HG02870 (cell line): ENCODE measurements around the gene IGFL4.

Experiments used
- ATAC-seq: cut with Tn5 transposase; IDR thresholded peaks from one replicate; pipeline ENCODE4 v1.9.1; 2021; ENCODE audit warnings: mild to moderate bottlenecking, moderate library complexity; ENCODE audit not compliant: unreplicated experiment

The IGFL4 gene

DNA sequence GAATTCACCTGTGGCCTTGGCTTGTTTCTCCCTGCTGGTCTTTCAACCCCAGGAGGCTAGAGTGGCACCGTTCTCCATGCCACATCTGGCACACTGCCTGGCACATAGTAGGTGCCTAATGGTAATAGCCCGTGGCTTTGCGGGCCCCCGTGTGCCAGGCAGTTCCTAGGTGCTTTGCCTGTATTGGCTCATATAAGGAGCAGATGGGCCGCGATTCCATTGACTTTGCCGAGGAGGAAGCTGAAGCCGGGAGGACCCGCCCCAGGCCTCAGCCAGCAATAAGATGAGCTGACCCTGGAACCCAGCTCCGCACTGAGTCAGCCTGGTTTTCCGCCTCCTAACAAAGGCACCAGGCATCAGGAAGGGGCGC lies 18.8 kb downstream of the IGFL4 start:
- ATAC-seq = no peak

DNA sequence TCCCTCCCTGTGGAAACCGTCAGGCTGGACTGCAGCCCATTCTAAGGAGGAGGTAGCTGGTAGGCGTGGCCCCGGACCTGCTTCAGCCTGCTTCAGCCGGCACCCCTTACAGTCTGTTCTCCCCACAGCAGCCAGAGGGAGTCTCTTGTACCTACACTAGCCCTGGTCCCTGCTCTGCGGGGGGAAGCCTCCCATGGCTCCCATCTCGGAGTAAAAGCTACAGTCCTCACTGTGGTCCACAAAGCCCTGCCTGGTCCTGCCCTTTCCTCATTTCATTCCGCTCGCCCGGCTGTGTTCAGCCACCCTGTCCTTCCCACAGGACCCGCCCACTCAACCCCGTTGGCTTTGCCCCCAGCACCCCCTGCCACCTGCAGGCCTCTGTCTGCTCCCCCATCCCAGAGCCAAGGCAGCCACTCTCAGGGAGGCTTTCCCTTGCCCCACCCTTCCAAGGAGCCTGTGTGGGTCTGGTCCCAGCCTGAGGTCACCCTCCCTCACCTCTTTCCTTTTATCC lies 19.2 kb downstream of the IGFL4 start:
- ATAC-seq = no peak

DNA sequence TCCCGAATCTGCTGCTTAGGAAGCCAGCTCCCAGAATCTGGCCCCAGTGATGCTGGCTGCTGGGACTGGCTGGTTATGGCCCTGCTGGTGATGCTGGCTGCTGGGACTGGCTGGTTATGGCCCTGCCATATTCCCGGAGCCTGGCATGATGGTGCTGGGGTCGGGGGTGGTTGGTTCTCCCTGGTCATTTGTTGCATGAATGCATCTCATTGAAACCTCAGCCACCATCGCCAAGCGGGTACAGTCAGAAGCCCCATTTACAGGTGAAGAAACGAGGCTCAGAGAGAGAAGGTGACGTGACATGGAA lies 20.0 kb downstream of the IGFL4 start:
- ATAC-seq = no peak

DNA sequence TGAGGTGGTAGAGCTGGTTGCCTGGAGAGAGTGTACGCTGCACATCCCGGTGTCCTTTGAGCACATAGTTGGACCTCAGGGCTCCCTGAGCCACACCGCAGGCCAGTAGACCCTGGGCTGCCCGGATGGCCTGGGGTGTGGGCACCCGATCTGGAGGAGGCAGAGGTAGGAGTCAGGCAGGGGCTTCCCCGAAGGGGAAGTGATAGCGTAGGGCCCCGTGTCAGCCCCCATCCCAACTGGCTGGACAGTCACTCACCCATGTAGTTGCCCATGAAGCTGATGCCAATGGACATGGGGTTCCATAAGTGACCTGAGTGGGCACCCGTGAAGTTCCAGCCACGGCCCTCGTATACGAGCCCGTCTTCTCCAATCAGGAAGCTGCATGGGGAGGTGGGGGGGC lies 21.5 kb downstream of the IGFL4 start:
- ATAC-seq = no peak

DNA sequence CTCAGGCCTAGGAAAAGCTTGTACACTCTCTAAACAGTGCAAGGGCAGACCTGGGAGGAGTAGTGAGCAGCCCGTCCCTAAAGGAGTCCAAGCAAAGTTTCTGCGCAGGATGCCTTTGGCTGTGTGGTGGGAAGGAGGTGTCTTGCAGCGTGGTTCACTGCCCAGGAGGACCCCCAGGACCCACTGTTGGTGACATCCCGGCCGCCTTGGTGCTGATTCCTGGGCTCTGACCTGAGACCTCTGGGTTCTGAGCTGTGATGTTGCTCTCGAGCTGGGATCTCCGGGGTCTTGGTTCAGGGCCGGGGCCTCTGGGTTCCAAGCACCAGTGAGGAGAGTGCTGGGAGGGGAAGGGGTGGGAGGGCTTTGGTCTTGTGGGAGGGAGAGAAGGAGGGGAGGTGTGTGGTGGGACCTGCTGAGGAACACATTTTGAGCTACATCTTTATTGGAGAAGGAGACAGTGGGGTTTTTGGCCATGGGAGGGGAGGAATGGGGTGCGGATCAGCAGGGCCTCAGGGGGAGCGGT lies 22.0 kb downstream of the IGFL4 start:
- ATAC-seq = no peak

DNA sequence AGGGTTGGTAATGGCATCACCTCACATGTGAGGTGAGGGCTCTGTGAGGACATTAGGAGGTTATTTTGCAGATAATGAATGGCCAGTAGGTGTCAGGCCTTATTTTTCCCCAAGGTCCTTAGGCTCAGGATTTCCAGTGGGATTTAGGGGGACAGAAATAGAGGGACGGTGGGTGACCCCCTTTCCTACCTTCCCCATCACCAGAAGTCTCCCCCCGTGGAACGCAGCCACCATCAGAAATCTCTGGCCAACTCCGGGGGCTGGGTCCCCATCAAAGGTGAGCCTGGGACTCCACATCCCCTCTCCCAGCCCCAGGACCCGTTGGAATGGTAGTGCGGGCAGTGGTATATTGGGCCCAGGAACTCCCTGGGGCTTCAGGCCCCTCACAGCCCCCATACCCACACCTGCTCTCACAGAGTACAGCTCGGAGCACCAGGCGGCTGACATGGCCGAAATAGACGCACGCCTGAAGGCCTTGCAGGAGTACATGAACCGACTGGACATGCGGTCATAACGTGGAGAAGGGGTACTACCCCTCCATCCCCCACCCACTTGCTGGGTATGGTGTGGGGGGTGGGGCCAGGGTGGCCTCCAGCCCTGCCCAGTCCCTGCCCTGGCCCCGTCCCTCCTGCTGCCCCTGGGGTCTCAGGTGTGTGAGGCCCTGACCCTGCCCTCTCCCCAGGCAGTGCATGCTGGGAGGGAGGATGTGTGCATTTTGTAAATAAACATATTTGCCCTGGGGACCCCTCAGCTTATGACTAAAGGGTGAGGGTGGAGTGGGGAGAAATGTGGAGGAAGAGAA lies 22.7 kb downstream of the IGFL4 start:
- ATAC-seq = no peak

DNA sequence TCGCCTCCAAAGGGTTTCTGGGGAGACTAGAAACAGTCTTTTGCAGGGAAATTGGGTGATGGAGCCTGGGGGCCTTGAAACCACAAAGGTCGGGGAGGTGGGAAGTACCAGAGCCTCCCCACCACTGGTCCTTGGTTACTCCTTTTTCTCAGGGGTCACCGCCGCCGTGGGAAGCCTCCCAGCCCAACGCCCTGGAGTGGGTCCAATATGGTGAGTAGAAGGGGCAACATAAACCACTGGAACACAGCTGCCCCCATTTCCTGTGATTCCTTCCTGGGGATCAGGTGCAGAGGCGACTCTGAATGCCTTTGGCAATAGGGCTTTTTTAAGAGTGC lies 23.7 kb downstream of the IGFL4 start:
- ATAC-seq = no peak

DNA sequence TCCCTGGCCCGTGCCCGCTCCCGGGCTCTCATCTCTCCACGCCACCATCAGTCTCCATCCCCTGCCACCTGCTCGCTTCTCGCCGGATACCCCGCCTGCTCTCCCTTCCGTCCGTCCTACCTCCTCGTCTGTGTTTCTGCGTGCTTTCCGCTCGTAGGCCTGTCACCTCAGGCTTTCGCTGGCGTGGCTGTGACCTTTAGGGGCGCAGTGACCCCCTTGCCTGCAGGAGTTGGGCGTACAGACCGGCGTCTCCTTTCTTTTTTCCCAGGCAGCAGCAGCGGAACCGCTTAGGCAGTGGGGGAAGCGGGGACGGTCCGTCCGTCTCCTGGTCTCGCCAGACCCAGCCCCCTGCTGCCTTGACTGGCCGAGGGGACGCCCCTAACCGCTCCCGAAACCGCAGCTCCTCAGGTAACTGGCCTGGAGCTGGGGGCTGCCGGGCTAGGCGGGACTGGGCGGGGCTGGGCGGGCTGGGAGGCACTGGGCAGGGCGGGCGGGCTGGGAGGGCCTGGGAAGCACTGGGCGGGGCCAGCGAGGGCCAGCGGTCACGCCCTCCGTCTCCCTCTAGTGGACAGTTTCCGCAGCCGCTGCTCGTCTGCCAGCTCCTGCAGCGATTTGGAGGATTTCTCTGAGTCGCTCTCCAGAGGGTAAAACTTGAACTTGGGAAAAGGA lies 24.2 kb downstream of the IGFL4 start:
- ATAC-seq = peak; percentile 35

DNA sequence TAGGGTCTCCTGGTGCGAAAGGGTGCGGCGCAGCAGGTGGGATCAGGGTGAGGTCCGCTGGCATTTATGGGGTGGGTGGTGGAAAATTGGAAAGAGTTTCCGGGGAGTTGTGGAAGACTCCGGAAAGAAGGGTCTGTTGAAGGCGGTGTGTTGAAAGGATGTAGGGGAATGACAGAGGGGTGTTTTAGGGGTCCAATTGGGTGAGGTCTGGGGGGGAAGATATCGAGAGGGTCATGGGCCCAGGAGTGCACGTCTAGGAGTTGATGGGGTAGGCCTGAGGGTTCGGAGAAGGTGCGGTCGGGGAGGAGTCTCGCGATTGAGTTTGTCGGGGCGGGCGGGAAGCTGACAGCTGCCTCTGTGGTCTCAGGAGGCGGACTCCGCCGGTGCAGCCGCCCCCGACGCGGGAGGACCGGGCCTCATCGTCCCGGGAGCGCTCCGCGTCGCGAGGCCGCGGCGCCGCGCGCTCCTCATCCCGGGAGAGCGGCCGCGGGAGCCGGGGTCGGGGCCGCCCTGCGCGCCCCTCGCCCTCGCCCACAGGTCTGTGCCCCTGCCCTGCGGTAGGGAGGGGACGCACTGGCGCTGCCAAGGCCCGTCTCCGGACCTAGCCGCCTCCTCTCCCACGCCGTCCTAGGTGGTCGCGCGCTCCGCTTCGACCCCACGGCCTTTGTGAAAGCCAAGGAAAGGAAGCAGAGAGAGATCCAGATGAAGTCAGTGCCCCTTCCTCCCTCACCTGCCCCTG lies 24.9 kb downstream of the IGFL4 start:
- no peak for ATAC-seq

DNA sequence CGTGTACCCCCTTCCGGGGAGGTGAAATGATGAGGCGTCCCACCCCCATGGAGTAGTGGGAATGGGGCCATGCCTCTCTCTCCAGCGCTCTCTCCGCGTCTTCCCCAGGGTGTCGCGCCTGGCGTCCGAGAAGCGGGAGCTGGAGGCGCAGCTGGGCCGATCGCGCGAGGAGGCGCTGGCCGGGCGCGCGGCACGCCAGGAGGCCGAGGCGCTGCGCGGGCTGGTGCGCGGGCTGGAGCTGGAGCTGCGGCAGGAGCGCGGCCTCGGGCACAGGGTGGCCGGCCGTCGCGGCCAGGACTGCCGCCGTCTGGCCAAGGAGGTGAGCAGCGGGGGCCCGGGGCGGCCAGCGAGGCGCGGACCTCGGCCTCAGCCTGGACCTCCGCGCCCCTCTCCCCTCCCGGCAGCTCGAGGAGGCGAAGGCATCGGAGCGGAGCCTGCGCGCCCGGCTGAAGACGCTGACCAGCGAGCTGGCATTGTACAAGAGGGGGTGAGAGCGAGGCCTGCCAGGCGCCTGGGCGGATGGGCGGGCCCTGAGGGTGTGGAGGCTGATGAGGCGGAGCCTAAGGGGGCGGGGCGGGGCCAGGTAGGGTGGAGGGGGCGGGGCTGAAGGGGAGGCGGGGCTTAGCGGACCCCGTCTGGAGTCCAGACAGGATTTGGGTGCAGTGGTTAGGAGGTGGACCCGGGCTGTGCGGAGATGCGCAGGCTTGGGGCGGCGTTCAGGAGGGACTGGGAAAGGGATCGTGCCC lies 25.7 kb downstream of the IGFL4 start:
- no peak for ATAC-seq

DNA sequence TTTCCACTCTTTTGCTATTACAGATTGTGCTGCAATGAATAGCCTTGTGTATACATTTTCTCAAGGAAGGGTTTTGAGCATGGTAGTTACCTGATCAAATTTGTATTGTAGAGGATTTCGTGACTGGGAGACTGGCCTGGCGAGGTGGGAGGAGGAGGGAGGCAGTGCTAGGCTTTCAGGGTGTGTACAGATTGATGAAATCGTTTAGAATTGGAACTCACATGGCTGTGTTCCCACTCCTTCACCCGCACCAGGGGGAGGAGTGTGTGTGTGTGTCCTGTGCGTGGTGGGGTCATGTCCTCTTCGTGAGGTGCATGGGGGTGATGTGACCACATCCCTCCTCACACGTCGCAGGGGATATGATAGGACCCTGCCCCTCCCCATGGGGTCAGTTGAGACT lies 26.3 kb downstream of the IGFL4 start:
- no peak for ATAC-seq

DNA sequence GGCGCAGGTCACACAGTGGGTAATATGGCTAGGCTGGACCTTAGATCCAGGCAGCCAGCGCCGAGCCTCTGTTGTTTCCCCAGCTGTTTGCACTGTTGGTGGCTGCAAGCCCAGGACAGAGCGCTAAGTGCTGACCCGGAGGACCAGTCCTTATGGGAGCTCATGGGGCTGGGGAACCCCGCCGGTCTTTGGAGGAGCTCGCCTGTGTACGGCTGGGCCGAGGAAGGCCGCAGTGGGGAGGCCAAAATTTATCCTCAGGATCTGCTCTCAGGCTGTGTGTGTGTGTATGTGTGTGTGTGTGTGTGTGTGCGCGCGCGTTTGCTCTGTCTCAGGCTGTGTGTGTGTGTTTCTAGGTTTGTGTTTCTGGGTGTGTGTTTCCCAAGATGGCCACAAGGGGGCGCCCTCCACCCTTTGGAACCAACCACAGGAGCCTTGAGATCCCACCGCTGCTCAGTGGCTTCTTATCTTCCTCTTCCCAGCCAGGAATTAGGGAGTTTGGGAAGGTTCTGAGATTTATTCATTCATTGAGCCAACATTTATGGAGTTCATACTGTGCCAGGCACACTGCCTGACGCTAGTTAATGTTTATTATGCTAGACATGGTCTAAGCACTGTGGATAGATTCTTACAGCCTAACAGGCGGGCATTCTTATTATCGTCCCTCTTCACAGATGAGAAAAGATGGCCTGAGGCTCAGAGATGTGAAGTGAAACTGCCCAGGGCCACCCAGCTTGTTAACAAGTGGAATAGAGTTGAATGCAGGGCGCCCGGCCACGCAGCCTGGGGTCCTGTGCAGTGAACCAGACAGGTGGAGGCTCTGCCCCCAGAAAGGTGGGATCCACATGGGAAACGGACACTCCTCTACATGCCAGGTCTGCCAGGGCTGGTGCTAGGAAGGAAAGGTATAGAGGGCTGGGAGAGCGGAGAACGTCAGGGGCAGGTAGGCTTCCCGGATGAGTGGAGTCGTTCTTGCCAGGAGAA lies 31.0 kb downstream of the IGFL4 start:
- ATAC-seq = no peak

DNA sequence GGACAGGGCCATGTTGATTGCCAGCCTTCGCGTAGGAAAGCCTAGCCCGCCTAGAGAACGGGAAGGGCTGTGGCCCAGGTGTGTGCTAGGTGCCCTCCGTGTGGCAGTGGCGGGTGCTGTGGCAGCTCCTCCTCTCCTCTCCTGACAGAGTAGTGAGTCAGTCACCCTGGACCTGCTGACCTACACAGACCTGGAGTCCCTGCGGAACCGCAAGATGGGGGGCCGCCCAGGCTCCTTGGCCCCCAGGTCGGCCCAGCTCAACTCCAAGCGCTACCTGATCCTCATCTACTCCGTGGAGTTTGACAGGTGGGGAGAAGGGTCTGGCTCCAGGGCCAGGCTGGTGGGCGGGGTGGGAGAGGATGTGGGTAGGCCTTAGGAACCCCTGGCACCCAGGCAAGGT lies 34.4 kb downstream of the IGFL4 start:
- ATAC-seq = no peak

DNA sequence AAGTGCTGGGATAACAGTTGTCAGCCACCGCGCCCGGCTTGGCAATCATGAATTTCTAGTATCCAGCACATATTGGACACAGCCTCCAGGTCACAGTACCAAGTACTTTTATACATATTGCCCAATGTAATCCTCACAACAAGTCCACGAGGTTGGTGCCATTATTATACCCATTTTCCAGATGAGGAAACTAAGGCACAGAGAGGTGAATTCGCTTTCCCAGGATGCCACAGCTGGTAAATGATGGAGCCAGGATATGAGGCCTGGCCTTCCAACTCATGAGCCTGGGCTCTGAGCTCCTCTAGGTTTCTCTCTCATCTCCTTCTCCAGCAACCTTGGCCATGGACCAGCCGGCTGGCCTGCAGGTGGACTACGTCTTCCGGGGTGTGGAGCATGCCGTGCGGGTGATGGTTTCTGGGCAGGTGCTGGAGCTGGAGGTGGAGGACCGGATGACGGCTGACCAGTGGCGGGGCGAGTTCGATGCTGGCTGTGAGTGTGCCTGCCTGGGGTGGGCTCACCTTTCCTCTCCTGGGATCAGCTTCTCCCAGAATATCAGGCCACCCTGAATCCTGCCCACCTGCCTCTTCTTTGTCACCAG lies 38.0 kb downstream of the IGFL4 start:
- ATAC-seq = no peak

DNA sequence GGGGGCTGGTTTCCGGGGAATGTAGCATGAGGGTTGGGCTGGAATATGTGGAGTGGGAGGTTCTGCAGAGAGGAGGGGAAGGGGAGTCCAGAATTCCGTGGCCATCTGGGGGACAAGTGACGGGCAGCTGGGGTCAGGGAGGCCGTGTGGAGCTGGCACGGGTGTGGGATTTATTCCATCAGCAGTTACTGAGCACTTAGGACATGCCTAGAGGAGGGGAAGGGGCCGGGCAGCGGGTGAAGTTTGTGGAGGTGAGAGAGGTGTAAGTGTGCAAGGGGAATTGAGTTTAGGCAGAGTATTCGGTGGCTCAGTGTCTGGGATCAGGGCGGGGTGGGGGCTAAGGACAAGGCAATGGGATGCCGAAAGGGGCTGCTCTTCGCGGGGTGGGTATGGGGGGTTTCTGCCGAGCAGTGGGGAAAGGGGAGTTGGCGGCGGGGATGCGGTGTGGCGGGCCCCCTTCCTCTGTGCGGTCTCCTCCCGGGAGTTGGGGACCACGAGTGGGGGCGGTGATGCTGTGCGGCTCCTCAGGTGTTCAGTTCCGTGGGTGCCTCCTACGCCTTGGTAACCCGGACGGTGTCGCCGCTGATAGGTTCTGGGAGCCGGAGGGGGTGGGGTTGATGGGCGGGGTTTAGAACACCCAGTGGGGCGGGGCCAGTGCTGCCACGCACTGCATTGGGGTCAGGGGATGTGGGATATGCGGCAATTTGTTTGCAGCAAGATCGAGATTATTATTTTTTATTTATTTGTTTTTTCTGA lies 40.1 kb downstream of the IGFL4 start:
- ATAC-seq = peak; percentile 50

DNA sequence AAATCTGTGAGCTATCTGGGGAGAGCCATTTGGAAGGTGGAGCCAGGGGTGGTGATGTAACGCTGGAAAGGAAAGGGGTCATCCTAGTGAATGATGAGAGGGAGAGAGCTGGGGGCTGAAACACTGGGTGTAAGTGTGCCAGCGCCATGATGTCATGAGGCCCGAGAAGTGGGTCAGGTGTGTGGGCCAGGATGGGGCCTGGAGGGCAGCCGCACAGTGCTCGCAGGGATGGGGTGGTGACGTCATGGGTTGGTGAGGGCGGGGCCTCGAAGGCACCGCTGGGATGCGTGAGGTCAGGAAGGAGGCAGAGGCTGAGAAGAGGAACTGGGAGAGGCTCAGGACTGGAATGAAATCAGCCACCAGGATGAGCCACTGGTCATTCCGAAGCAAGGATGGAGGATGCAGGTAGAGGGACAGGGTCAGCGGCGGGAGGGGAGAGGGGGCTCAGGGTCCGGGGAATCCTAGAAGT lies 41.1 kb downstream of the IGFL4 start:
- ATAC-seq = no peak

DNA sequence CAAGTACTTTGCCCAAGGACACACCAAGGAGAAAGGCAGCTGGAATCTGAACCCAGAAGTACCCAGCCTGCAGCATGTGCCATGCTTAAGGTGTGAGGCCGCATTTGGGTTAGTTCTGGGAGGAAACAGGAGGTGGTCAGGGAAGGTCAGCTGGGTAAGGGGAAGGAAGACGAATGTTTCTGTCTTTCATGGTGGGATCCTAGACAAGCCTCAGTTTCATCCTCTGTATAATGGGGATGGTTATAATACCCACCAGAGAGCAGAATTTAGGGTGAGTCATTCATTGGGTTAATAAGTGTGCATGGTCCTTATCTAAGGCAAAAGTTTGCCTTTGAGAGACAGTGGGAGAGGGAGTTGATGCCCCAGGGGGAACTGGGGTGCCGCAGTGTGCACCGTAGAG lies 42.0 kb downstream of the IGFL4 start:
- no peak for ATAC-seq

DNA sequence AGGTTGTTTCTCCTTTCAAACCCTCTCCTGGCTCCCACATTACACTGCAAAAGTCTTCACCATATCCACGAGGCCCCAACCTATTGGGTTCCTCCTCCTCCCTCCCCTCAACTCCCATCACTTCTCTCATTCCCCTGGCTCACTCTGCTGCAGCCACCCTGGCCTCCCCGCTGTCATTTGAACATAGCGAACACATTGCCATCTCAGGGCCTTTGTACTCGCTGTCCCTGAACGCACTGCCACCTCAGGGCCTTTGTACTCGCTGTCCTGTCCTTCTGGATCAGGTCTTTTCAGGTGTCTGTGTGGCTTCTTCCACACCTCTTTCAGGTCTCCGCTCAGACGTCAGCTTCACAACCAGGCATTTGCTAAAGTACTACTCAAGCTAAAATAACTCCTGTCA lies 43.9 kb downstream of the IGFL4 start:
- ATAC-seq = no peak
